Esophagus muscularis mucosa (tissue), 3 donors: Measurements from ENCODE around the gene PIP4P1.

Source experiments
- POLR2A ChIP-seq: fragments of 450-650 bp; IDR thresholded peaks from one replicate; pipeline ENCODE4 v1.6.1; 2017; ENCODE audit warnings: antibody characterized with exemption, moderate library complexity, mild to moderate bottlenecking, low read depth
- TF ChIP-seq, protein P1 (sequence below), 3 experiments: fragments of 200-600 bp in 2 of 3; fragments of 450-650 bp in 1 of 3; sonication (generic) in 2 of 3; IDR thresholded peaks; one replicate each; pipeline ENCODE4 v1.5.1; 2017 to 2019; ENCODE audit warnings: antibody characterized with exemption in 3 of 3, mild to moderate bottlenecking in 2 of 3, moderate library complexity in 1 of 3

- TF ChIP-seq, protein P1, sequence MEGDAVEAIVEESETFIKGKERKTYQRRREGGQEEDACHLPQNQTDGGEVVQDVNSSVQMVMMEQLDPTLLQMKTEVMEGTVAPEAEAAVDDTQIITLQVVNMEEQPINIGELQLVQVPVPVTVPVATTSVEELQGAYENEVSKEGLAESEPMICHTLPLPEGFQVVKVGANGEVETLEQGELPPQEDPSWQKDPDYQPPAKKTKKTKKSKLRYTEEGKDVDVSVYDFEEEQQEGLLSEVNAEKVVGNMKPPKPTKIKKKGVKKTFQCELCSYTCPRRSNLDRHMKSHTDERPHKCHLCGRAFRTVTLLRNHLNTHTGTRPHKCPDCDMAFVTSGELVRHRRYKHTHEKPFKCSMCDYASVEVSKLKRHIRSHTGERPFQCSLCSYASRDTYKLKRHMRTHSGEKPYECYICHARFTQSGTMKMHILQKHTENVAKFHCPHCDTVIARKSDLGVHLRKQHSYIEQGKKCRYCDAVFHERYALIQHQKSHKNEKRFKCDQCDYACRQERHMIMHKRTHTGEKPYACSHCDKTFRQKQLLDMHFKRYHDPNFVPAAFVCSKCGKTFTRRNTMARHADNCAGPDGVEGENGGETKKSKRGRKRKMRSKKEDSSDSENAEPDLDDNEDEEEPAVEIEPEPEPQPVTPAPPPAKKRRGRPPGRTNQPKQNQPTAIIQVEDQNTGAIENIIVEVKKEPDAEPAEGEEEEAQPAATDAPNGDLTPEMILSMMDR (IDR thresholded peaks at IDR 0.05), result no peak
- no peak for TF ChIP-seq POLR2A
These were observed 36.4 kb downstream of the PIP4P1 start for GRCh38 chr14:20424851-20425250.
